GM19238 (cell line): ENCODE results near the gene NOC4L.
"Not testable (repeated sequence)": the region's sequence is repeated elsewhere in the genome, so short reads cannot be mapped to it uniquely, and the experiment has no call there.

Source experiments
- DNase-seq: peaks from one replicate; pipeline ENCODE4 v3.0.0; 2011; ENCODE audit warnings: low spot score; ENCODE audit not compliant: insufficient read length

NOC4L gene

GRCh38 chr12:132142679-132143335, 1.4 kb upstream of the NOC4L start:
- no peak for DNase-seq

- no peak for DNase-seq
Observed at GRCh38 chr12:132143336-132144071, 753 bp upstream of the NOC4L start.

- no peak for DNase-seq
Observed at GRCh38 chr12:132144810-132145168, 532 bp downstream of the NOC4L start.

- no peak for DNase-seq
Observed at GRCh38 chr12:132145334-132145733, 1.1 kb downstream of the NOC4L start.

- DNase-seq: no peak
Observed at GRCh38 chr12:132146098-132146497, 1.8 kb downstream of the NOC4L start.

- DNase-seq: no peak
Observed at GRCh38 chr12:132146772-132147422, 2.6 kb downstream of the NOC4L start.

GRCh38 chr12:132147423-132148367, 3.4 kb downstream of the NOC4L start:
- DNase-seq: no peak

GRCh38 chr12:132148368-132149045, 4.2 kb downstream of the NOC4L start:
- DNase-seq: no peak

- not testable (repeated sequence) for DNase-seq
Observed at GRCh38 chr12:132149526-132149925, 5.3 kb downstream of the NOC4L start.

GRCh38 chr12:132150780-132151144, 6.5 kb downstream of the NOC4L start:
- no peak for DNase-seq

GRCh38 chr12:132151145-132151765, 7.0 kb downstream of the NOC4L start:
- DNase-seq: no peak

- no peak for DNase-seq
Observed at GRCh38 chr12:132151766-132152410, 7.6 kb downstream of the NOC4L start.

- DNase-seq: no peak
Observed at GRCh38 chr12:132152411-132152821, 8.2 kb downstream of the NOC4L start.

GRCh38 chr12:132152953-132153352, 8.7 kb downstream of the NOC4L start:
- DNase-seq: no peak

- DNase-seq: peak; percentile 90
Observed at GRCh38 chr12:132153501-132154340, 9.5 kb downstream of the NOC4L start.

GRCh38 chr12:132154341-132154761, 10.1 kb downstream of the NOC4L start:
- DNase-seq: no peak

GRCh38 chr12:132154941-132155770, 10.9 kb downstream of the NOC4L start:
- no peak for DNase-seq
